ENCODE results near the gene PPM1F.

DNA sequence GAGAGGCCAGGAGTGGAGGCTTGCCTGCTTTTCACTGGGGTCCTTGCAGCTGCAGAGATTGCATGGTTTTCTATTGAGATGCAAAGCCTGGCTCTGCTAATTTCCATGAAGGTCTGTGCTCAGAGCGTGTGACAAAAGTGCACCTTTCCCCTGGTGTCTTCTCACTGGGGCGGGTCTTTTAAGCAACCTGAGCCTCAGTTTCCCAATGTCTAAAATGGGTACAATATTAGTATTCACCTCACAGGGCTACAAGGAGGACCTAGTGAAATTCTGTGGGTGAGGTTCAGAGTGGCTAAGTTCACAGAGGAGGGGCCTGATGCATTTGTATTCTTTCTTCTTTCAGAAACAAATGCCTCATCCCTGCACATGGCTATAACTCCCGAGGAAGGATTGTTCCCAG, 20.3 kb downstream of the PPM1F start:
- no peak for TF ChIP-seq POLR2AphosphoS5 (IDR thresholded peaks at IDR 0.05; ENCODE audit: borderline replicate concordance, low read depth, low read length)
- no peak for TF ChIP-seq EZH2 (IDR thresholded peaks at IDR 0.05)
- TF ChIP-seq FOXP2 (optimal IDR thresholded peaks at IDR 0.05; ENCODE audit: control extremely low read depth, extremely low read length, insufficient read depth), result no peak

Measured in SK-N-MC (cell line).